AG04449 (cell line): ENCODE measurements around the gene GNG11.

ENCODE experiments used
- CTCF ChIA-PET: fragments of 350-600 bp; formaldehyde crosslinking; extraction: SDS; loops from one replicate; lab custom pipeline; 2021; ENCODE audit warnings: antibody characterized with exemption; lab: Yijun Ruan, JAX
- POLR2A ChIA-PET: fragments of 400-600, 350-600 bp; formaldehyde crosslinking; extraction: SDS; loops from one replicate; lab custom pipeline; 2020; ENCODE audit warnings: antibody characterized with exemption, inconsistent platforms; lab: Yijun Ruan, JAX
- DNase-seq: peaks from one replicate; pipeline ENCODE4 v3.0.0-alpha.2; 2010; ENCODE audit warnings: low read depth, low spot score
- H3K4me3 ChIP-seq: 2 replicates; pipeline ENCODE4 v1.5.1; 2011; ENCODE audit warnings: low read depth, mild to moderate bottlenecking, control low read depth, low read length
- TF ChIP-seq, protein P1 (sequence below): IDR thresholded peaks from one replicate; pipeline ENCODE4 v1.5.1; 2011; ENCODE audit warnings: mild to moderate bottlenecking, moderate library complexity, low read length, control low read depth, inconsistent platforms; ENCODE audit not compliant: insufficient read depth; ENCODE audit errors: missing control alignments

GNG11 gene

GRCh38 chr7:93945756-93946535 is 24.4 kb downstream of the GNG11 start:
- ChIA-PET POLR2A (interaction anchor here (1.4 kb wide), 1 partner anchor 24 kb away, joined by 3 read pairs; the partner anchor contains the start of gene GNG11), CTCF (interaction anchor here (0.7 to 1.0 kb wide), 2 partner anchors 24 to 45 kb away, joined by 3 read pairs; no protein-coding TSS in a partner anchor)
- TF ChIP-seq, protein P1, sequence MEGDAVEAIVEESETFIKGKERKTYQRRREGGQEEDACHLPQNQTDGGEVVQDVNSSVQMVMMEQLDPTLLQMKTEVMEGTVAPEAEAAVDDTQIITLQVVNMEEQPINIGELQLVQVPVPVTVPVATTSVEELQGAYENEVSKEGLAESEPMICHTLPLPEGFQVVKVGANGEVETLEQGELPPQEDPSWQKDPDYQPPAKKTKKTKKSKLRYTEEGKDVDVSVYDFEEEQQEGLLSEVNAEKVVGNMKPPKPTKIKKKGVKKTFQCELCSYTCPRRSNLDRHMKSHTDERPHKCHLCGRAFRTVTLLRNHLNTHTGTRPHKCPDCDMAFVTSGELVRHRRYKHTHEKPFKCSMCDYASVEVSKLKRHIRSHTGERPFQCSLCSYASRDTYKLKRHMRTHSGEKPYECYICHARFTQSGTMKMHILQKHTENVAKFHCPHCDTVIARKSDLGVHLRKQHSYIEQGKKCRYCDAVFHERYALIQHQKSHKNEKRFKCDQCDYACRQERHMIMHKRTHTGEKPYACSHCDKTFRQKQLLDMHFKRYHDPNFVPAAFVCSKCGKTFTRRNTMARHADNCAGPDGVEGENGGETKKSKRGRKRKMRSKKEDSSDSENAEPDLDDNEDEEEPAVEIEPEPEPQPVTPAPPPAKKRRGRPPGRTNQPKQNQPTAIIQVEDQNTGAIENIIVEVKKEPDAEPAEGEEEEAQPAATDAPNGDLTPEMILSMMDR: no peak
- H3K4me3 ChIP-seq: no peak overlapping the region
- DNase-seq: no peak

- ChIA-PET CTCF (no interaction called here), POLR2A (no interaction called here)
- TF ChIP-seq, protein P1: no peak
- peak; percentile 41 for DNase-seq
- H3K4me3 ChIP-seq: no peak overlapping the region
Measured at GRCh38 chr7:93948106-93948505, 26.6 kb downstream of the GNG11 start.

- no peak for DNase-seq
- TF ChIP-seq, protein P1: no peak
- H3K4me3 ChIP-seq: no peak overlapping the region
- ChIA-PET CTCF (interaction anchor here (1.0 kb wide), 1 partner anchor 16 kb away, joined by 3 read pairs; no protein-coding TSS in a partner anchor), POLR2A (no interaction called here)
Measured at GRCh38 chr7:93948873-93949272, 27.3 kb downstream of the GNG11 start.

DNA sequence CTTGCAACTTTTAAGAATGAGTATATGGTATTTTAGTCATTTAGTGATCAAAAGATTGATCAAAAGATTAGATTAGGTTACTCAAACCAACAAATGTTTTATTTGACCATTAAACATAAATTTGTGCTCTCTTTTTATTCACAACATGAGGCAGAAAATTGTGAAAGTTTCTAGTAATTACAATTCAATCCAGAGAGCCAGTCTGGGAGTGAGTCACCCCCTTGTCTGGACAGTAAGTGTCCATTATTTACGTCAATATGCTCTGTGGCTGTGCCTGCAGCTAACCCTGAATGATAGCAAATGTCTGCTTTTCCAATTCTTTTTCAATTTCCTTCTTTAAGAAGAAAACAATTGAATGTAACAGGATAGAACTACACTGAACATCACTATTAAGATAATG is 27.9 kb downstream of the GNG11 start:
- peak; percentile 64 for DNase-seq
- CTCF ChIA-PET: interaction anchor here (1.0 kb wide), 1 partner anchor 16 kb away, joined by 3 read pairs; no protein-coding TSS in a partner anchor
- no peak overlapping the region for H3K4me3 ChIP-seq
- TF ChIP-seq, protein P1: no peak
- POLR2A ChIA-PET: no interaction called here

DNA sequence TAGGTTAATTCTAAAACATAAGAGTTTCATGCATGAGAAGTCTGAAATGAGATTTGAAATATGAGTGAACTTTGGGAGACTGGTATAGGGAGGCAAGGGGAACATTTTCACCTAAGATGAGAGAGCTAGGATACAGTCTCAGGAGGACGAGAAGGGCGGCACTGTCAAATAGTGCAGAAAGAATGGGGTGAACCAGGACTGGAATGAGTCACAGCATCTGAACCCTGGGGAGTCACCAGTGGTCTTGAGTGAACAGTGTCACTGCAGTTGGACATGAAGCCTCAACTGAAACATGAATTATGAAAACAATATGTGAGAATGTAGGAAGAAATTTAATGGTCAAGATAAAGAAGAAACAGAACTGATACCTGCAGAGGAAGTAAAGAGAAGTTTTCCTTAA is 33.8 kb downstream of the GNG11 start:
- CTCF ChIA-PET: interaction anchor here (1.1 kb wide), 1 partner anchor 156 kb away, joined by 3 read pairs; no protein-coding TSS in a partner anchor
- TF ChIP-seq, protein P1: no peak
- H3K4me3 ChIP-seq: no peak overlapping the region
- POLR2A ChIA-PET: no interaction called here
- DNase-seq: no peak

DNA sequence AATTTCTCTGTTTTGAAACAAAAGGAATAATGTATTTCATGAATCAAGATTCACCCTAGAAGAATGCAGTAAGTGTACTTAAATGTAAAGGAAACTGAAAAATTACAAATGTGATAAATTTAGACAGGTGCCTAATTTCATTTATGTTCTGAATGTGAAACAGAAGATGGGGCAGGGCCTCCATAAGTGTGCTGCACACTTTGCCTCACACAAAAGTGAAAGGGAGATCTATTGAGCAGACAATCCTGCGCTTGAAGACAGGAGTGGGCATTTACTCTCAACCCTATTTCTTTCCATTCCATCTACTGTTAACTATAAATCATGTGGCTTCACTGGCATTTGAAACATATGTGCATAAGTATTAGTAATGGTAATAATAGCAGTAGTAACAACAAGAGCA is 36.2 kb downstream of the GNG11 start:
- no peak for DNase-seq
- no peak overlapping the region for H3K4me3 ChIP-seq
- ChIA-PET POLR2A (no interaction called here), CTCF (no interaction called here)
- TF ChIP-seq, protein P1: no peak
